ENCODE measurements around the gene PDP2. TPM values are rescaled to one million over a fixed set of nuclear protein-coding genes. Genes with fewer than 3 reads are reported as not detected.

PDP2 gene
- total RNA-seq, 1 experiment from 2014 or later, result 11.7 TPM

DNA sequence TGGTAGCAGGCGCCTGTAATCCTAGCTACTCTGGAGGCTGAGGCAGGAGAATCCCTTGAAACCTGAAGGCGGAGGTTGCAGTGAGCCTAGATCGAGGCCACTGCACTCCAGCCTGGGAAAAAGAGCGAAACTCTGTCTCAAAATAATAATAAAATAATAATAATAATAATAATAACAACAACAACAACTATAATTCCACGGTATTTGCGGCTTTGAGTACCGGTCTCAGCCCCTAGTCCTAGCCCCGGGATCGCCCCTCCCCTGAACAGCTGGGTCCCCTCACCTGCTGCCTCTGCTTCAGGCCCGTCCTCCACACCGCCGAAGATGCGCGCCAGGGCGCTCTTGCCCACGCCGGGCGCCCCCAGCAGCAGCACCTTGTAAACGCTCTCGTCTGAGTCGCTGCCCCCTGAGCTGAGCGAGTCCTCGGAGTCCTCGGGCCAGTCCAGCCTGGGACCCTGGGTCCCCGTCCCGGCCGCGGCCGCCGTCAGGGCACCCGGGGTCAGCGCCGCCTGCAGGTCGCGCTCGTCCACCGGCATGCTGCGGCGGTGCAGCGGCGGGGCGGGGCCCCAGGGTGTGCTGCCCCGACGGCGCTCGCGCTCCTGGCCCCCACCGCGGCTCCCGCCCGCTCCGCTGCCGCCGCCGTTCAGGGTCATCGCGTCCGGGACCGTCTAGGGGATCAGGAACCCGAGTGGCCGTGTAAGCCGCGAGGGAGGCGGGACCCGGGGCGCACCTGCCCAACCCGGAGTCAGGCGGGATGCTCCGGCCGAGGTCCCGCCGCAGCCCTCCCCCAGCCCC lies 44.4 kb downstream of the PDP2 start:
- peaks cover 8% of the 10 kb centered on the region for H3K4me1 ChIP-seq (ENCODE audit: low read length)
- H3K27ac ChIP-seq (ENCODE audit: low read length), result no peak overlapping the region
- H3K9me3 ChIP-seq (ENCODE audit: low read length), result no peaks in the 10 kb centered on the region
- H4K20me1 ChIP-seq (ENCODE audit: insufficient read depth, low read depth, low read length), result no peaks in the 10 kb centered on the region
- H3K4me3 ChIP-seq (ENCODE audit: low read length), result no peak overlapping the region
- no peaks in the 10 kb centered on the region for H3K9me2 ChIP-seq (replicated peaks; ENCODE audit: insufficient read depth, low read length)
- H3K36me3 ChIP-seq (ENCODE audit: insufficient read depth, low read length), result no peaks in the 10 kb centered on the region
- no peak for DNase-seq
- no peaks in the 10 kb centered on the region for H3K79me2 ChIP-seq (ENCODE audit: low read length)
- no peak overlapping the region for H3K9ac ChIP-seq (ENCODE audit: low read length)
- H2AFZ ChIP-seq (ENCODE audit: low read length), result no peak overlapping the region
- no peak overlapping the region for H3K4me2 ChIP-seq (ENCODE audit: low read depth, low read length, poor library complexity, severe bottlenecking)
- no peaks in the 10 kb centered on the region for H3K27me3 ChIP-seq (ENCODE audit: low read length)

DNA sequence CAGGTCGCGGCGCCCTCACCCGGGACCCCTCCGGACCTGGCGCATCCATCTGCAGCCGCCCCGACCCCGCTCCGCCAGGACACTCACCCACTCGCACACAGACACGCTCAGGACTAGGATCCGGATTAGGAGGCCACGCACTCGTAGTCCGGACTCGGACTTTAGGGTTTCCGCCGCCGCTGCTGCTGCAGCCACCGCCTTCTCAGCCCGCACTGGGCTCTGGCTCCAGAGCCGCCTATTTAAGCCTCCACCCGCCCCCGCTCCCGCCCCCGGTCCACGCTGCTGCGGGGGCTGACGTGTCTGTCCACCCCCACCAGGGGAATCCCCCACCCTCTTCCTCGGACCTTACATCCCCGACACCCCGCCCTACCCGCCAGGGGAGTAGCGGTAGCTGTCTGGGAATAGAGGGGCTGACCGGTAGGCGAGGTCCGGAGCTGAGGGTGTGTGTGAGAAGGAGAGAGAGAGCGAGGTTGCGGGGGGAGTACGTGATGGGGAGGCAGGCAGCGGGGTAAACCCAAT lies 45.1 kb downstream of the PDP2 start, which contains the start of gene RRAD:
RRAD (minus strand) TSS at position 214 of the 519 bp plus-strand sequence. CDS start 356 bp downstream, outside the sequence.
- H3K9me2 ChIP-seq (replicated peaks; ENCODE audit: insufficient read depth, low read length), result no peaks in the 10 kb centered on the region
- H3K27me3 ChIP-seq (ENCODE audit: low read length), result no peaks in the 10 kb centered on the region
- no peaks in the 10 kb centered on the region for H4K20me1 ChIP-seq (ENCODE audit: insufficient read depth, low read depth, low read length)
- no peaks in the 10 kb centered on the region for H3K36me3 ChIP-seq (ENCODE audit: insufficient read depth, low read length)
- no peak within 1 kb of the TSS for H3K4me3 ChIP-seq (ENCODE audit: low read length)
- H3K4me1 ChIP-seq (ENCODE audit: low read length), result peaks cover 8% of the 10 kb centered on the region
- H3K79me2 ChIP-seq (ENCODE audit: low read length), result no peaks in the 10 kb centered on the region
- no peak for DNase-seq
- H3K9me3 ChIP-seq (ENCODE audit: low read length), result no peaks in the 10 kb centered on the region
- H3K27ac ChIP-seq (ENCODE audit: low read length), result no peak within 1 kb of the TSS
- H3K9ac ChIP-seq (ENCODE audit: low read length), result no peak within 1 kb of the TSS
- no peak within 1 kb of the TSS for H2AFZ ChIP-seq (ENCODE audit: low read length)
- H3K4me2 ChIP-seq (ENCODE audit: low read depth, low read length, poor library complexity, severe bottlenecking), result no peak within 1 kb of the TSS

DNA sequence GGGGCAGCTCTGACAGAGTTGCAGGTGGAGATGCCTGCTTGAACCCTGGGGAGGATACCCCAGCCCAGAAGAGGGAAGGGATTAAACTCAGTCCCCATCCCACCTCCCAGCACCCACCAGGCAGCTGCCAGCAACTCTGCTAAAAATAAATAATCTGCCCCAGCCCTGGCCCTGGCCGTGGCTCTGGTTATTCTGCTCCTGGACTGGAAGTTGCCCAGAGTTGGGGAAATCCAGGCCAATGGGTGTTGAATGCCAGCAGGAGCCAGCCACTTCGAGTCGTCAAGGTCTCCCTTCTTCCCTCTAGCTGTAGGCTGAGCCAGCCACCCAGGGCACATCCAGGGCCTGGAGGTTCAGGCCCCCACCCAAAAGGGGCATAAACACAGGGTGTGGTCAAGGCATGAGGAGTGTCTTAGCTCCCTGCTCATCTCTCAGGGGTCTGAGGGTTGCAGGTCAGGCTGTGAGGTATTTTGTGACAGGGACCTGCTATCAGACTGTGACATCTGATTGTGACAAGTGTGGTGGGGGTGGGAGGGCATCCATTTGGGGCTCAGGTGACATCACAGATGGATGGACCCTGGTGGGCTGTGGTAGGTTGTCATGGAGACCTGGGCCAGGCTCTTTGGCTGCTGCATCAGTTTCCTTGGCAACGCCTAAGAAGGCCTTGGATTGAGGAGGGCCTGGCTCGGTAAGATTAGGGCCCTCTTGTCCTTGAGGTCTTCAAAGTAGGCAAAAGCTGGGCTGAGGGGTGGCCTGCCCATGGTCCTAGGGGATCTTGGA lies 46.0 kb downstream of the PDP2 start:
- no peaks in the 10 kb centered on the region for H3K36me3 ChIP-seq (ENCODE audit: insufficient read depth, low read length)
- H3K27me3 ChIP-seq (ENCODE audit: low read length), result no peaks in the 10 kb centered on the region
- peaks cover 8% of the 10 kb centered on the region for H3K4me1 ChIP-seq (ENCODE audit: low read length)
- H3K79me2 ChIP-seq (ENCODE audit: low read length), result no peaks in the 10 kb centered on the region
- no peaks in the 10 kb centered on the region for H4K20me1 ChIP-seq (ENCODE audit: insufficient read depth, low read depth, low read length)
- no peak overlapping the region for H3K9ac ChIP-seq (ENCODE audit: low read length)
- H3K27ac ChIP-seq (ENCODE audit: low read length), result no peak overlapping the region
- H3K9me3 ChIP-seq (ENCODE audit: low read length), result no peaks in the 10 kb centered on the region
- H2AFZ ChIP-seq (ENCODE audit: low read length), result no peak overlapping the region
- H3K4me2 ChIP-seq (ENCODE audit: low read depth, low read length, poor library complexity, severe bottlenecking), result no peak overlapping the region
- H3K9me2 ChIP-seq (replicated peaks; ENCODE audit: insufficient read depth, low read length), result no peaks in the 10 kb centered on the region
- no peak for DNase-seq
- H3K4me3 ChIP-seq (ENCODE audit: low read length), result no peak overlapping the region

DNA sequence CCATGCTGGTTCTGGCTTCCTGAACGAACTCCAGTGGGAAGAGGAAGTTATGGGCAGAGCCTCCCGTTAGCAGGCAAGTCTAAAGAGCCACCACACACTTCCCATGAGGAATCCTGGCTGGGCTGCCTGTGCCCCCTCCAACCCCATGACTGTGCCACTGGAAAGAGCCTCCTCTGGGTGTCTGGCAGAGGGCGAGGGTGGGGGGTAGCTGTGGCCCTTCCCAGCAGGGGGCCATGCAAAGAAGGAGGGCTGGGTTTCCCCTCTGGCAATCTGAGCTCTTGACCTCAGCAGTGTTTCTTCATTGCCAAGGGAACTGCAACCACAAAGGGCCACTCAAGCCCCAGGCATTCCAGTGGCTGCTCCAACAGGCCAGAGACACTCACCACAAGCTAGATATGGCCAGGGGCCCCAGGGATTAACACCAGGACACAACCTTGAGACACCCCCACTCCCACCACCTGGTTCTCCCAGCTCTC lies 46.7 kb downstream of the PDP2 start:
- no peak overlapping the region for H3K9ac ChIP-seq (ENCODE audit: low read length)
- H2AFZ ChIP-seq (ENCODE audit: low read length), result no peak overlapping the region
- H3K4me2 ChIP-seq (ENCODE audit: low read depth, low read length, poor library complexity, severe bottlenecking), result no peak overlapping the region
- no peak overlapping the region for H3K27ac ChIP-seq (ENCODE audit: low read length)
- peak; percentile 52 for DNase-seq
- no peaks in the 10 kb centered on the region for H3K27me3 ChIP-seq (ENCODE audit: low read length)
- no peaks in the 10 kb centered on the region for H3K9me3 ChIP-seq (ENCODE audit: low read length)
- H3K9me2 ChIP-seq (replicated peaks; ENCODE audit: insufficient read depth, low read length), result no peaks in the 10 kb centered on the region
- peaks cover 8% of the 10 kb centered on the region for H3K4me1 ChIP-seq (ENCODE audit: low read length)
- no peaks in the 10 kb centered on the region for H4K20me1 ChIP-seq (ENCODE audit: insufficient read depth, low read depth, low read length)
- no peaks in the 10 kb centered on the region for H3K79me2 ChIP-seq (ENCODE audit: low read length)
- no peak overlapping the region for H3K4me3 ChIP-seq (ENCODE audit: low read length)
- 0 out of 2 replicates have a peak, but pooled peaks cover 6% of the 10 kb centered on the region for H3K36me3 ChIP-seq (ENCODE audit: insufficient read depth, low read length)

DNA sequence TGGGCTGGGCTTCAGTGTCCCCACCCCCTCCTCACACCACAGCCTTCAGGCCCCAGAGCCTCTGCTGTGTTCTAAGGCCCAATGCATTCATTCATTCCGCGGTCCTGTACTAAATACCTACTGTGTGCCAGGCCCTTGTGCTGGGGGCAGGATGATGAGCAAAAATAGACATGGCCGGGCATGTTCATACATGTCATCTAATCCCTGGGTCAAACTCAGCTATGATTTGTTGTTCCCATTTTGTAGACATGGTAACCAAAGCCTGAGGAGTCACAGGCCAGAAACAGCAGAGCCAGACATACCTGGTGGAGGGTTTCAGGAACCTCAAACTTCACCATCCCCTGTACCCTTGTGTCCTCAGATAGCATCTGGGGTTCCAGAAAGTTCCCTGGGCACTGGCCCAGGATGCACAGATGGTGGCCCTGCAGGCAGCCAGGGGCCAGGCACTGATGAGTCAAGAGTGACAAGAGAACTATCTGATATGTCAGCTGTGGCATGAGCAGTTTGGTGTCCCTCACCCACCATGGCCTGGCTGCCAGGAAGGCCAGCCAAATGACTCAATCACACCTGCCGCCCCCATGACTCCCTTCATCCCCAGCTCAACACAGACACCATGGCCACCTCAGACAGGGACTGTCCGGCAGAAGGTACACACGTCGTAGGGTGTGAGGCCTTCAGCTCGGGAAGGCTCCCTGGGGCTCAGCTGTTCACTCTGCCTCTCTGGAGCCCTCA lies 47.8 kb downstream of the PDP2 start:
- Histone ChIP-seq H4K20me1 (ENCODE audit: insufficient read depth, low read depth, low read length) (0 out of 2 replicates have a peak, but pooled peaks cover 4% of the 10 kb centered on the region), H3K27me3 (ENCODE audit: low read length) (no peaks in the 10 kb centered on the region), H3K79me2 (ENCODE audit: low read length) (peaks cover 8% of the 10 kb centered on the region), H3K4me1 (ENCODE audit: low read length) (peaks cover 17% of the 10 kb centered on the region), H3K9ac (ENCODE audit: low read length) (no peak overlapping the region), H3K9me2 (replicated peaks; ENCODE audit: insufficient read depth, low read length) (no peaks in the 10 kb centered on the region), H3K27ac (ENCODE audit: low read length) (no peak overlapping the region), H3K9me3 (ENCODE audit: low read length) (no peaks in the 10 kb centered on the region), H3K4me3 (ENCODE audit: low read length) (no peak overlapping the region), H3K36me3 (ENCODE audit: insufficient read depth, low read length) (0 out of 2 replicates have a peak, but pooled peaks cover 9% of the 10 kb centered on the region), H3K4me2 (ENCODE audit: low read depth, low read length, poor library complexity, severe bottlenecking) (no peak overlapping the region), H2AFZ (ENCODE audit: low read length) (no peak overlapping the region)
- no peak for DNase-seq

DNA sequence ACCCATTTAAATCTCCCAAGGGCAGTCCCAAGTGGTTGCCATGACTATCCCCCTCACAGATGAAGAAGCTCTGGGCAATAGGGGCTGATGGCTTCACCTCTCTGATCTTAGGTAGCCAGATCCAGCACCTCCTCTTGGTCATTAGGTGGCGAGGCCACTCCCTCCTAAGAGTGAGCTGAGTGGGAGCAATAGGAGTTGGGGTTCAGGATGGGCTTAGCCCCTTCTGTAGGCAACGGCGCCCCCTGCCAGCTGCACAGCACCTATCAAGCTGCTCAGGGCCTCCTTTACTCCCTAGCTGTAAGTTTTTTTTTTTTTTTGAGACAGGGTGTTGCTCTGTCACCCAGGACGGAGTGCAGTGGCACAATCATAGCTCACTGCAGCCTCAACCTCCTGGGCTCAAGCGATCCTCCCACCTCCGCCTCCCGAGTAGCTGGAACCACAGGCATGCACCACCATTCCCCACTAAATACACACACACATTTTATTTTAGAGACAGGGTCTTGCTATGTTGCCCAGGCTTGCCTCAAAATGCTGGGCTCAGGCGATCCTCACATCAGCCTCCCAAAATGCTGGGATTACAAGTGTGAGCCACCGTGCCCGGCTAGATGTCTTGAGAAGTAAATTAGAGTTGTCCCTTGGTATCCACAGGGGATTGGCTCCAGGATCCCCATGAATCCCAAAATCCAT lies 48.5 kb downstream of the PDP2 start:
- Histone ChIP-seq H3K27ac (ENCODE audit: low read length) (no peak overlapping the region), H4K20me1 (ENCODE audit: insufficient read depth, low read depth, low read length) (peaks cover 11% of the 10 kb centered on the region; the same call in 1 of the 2 replicates), H2AFZ (ENCODE audit: low read length) (no peak overlapping the region), H3K9me3 (ENCODE audit: low read length) (no peaks in the 10 kb centered on the region), H3K79me2 (ENCODE audit: low read length) (peaks cover 15% of the 10 kb centered on the region), H3K9ac (ENCODE audit: low read length) (no peak overlapping the region), H3K9me2 (replicated peaks; ENCODE audit: insufficient read depth, low read length) (no peaks in the 10 kb centered on the region), H3K4me1 (ENCODE audit: low read length) (peaks cover 22% of the 10 kb centered on the region), H3K4me3 (ENCODE audit: low read length) (no peak overlapping the region), H3K36me3 (ENCODE audit: insufficient read depth, low read length) (0 out of 2 replicates have a peak, but pooled peaks cover 9% of the 10 kb centered on the region), H3K4me2 (ENCODE audit: low read depth, low read length, poor library complexity, severe bottlenecking) (no peak overlapping the region), H3K27me3 (ENCODE audit: low read length) (no peaks in the 10 kb centered on the region)
- DNase-seq, result peak; percentile 83

DNA sequence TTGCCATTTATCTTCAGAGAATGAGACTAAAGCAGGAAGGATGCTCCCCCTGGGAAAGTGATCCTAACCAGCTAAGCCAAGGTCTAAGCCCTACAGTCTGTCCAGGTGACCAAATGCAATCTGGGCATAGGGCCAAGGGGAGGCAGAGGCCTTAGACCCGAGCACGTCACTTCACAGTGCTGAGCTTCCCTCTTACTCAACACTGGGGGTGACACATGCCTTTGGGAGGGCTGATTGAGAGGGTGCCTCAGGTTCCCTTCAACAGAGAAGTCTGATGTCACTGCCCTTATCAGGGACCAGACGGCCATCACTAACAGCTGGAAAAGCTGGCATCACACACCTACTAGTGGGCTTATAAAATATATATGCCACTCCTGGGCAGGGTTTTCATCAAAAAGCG lies 49.9 kb downstream of the PDP2 start:
- no peak overlapping the region for H3K27ac ChIP-seq (ENCODE audit: low read length)
- no peaks in the 10 kb centered on the region for H3K9me2 ChIP-seq (replicated peaks; ENCODE audit: insufficient read depth, low read length)
- H3K4me2 ChIP-seq (ENCODE audit: low read depth, low read length, poor library complexity, severe bottlenecking), result no peak overlapping the region
- no peaks in the 10 kb centered on the region for H3K27me3 ChIP-seq (ENCODE audit: low read length)
- H3K9ac ChIP-seq (ENCODE audit: low read length), result no peak overlapping the region
- H3K9me3 ChIP-seq (ENCODE audit: low read length), result no peaks in the 10 kb centered on the region
- peaks cover 12% of the 10 kb centered on the region; the same call in 1 of the 2 replicates for H4K20me1 ChIP-seq (ENCODE audit: insufficient read depth, low read depth, low read length)
- H2AFZ ChIP-seq (ENCODE audit: low read length), result no peak overlapping the region
- H3K4me3 ChIP-seq (ENCODE audit: low read length), result no peak overlapping the region
- 0 out of 2 replicates have a peak, but pooled peaks cover 9% of the 10 kb centered on the region for H3K36me3 ChIP-seq (ENCODE audit: insufficient read depth, low read length)
- DNase-seq, result peak; percentile 39
- H3K79me2 ChIP-seq (ENCODE audit: low read length), result peaks cover 28% of the 10 kb centered on the region
- peaks cover 25% of the 10 kb centered on the region for H3K4me1 ChIP-seq (ENCODE audit: low read length)
